Activated T-cell treated with anti-CD3 and anti-CD28 coated beads for 1 hour (primary cell): ENCODE data around the gene SUPT3H.

Experiments
- DNase-seq: peaks from one replicate; pipeline ENCODE4 v3.0.0-alpha.2; 2020; ENCODE audit warnings: low read depth

SUPT3H gene

DNA sequence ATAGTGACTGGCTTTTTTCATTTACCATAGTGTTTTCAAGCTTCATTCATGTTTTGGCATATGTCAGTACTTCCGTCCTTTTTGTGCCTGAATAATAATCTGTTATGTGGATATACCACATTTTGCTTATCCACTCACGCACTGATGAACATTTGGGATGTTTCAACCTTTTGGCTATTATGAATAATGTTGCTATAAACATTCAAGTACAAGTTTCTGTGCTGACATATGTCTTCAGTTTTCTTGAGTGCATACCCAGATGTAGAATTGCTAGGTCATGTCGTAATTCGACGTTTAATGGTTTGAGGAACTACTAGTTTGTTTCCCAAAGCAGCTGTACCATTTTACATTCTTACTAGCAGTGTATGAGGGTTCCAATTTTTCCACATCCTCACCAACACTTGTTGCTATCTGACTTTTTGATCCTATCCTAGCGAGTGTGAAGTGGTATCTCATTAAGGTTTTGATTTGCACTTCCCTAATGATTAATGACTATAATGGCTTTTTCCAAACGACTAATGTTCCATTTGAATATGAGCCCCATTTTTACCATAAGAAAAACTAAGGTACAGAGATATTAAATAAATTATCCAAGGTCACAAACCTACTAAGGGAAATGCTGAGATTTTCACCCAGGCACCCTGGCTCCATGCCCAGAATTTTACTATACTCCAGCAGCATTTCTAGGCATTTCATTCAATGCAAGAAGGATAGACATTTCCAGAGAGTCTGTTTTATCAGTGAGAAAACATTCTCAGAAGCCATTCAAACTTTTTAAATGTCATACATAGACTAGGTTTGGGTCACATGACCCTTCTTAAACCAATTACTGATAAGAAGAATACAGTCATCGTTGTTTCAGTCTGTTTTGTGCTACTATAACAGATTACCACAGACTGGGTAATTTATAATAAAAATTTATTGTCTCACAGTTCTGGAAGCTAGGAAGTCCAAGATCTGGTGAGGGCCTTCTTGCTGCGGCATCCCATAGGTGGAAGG is 120.7 kb downstream of the SUPT3H start:
- DNase-seq, result no peak

DNA sequence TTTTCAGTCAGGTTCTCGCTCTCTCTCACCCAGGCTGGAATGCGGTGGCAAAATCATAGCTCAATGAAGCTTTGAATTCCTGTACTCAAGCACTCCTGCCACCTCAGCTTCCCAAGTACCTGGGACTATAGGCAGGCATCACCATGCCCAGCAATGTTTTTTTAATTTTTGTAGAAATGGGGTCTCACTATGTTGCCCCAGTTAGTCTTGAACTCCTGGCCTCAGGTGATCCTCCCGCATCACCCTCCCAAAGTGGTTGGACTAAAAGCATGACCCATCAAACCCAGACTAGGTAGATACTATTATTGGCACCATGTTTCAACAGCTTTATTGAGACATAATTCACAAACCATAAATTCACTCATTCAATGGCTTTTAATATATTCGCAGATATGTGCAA is 122.3 kb downstream of the SUPT3H start:
- DNase-seq, result no peak

DNA sequence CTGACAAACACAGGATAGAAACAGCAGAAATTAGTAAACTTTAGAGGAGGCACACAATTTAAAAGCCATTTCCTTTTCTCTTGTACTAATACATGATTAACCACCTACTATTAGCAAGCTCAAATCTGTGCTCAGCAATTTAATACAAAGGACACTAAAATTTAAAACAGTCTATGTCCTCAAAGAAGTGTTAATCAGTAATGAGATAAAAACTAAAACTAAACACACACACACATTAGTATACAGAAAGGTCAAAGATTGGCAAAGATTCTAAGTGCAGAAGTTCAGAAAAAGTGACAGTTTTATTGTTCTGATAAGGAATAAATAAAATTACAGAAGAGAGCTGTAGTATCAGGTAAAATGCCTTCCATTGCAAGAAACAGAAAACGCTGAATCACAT is 123.5 kb downstream of the SUPT3H start:
- DNase-seq, result no peak

DNA sequence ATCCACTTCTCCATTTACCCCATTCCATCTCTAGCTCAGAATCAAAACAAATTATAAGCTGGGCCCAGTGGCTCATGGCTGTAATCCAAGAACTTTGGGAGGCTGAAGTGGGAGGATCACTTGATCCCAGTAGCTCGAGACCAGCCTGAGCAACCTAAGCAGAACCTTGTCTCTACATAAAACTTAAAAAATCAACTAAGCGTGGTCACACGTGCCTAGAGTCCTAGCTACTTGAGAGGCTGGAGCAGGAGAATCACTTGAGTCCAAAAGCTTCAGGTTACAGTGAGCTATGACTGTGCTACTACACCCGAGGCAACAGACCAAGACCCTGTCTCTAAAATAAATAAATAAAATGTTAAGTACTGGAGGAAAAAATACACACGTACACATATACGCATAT is 124.3 kb downstream of the SUPT3H start:
- no peak for DNase-seq

DNA sequence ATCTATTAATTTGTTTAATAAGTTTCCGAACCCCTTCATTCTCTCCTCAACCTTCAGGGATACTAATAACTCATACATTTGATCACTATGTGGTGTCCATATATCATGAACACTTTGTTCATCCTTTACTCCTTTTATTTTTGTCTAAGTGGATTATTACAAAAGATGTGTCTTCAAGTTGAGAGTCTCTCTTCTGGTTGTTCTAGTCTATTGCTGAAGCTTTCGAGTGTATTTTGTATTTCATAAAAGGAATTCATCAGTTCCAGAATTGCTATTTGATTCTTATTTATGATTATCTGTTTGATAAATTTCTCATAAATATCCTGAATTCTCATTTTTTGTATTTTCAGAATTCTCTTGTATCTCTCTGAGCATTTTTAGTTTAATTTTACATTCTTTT is 146.1 kb downstream of the SUPT3H start:
- no peak for DNase-seq

DNA sequence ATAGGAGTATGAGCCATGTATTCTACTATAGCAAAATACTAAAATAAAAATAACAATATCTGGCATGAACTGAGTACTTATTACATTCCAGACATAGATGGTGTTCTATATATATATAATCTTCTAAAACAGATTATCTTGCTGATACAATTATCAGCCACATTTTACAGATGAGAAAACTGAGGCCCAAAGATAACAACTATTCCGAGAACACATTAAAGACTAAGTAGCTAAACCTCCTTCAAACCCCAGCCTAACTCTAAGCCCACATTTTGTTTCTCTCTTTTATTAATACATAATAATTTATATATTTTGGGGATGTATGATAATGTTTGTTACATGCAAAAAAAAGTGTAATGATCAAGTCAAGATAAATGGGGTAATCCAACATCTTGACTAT is 148.3 kb downstream of the SUPT3H start:
- DNase-seq, result no peak

DNA sequence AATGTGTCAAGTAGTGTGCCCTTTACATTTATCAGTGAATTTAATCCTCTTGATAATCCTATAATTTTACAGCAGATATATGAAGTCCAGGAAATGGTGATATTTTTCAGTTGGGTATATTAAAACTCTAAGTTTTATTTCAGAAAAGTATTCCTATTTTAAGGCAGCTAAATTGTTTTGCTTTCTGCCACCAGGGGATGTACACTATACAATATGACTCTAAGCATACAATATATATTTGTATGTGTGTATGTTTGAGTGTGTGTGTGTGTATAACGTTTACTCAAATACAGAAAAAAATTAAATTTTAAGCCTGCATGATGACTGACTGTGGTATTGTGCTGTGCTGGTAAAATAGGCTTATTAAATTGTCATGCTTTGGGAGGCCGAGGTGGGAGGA is 151.7 kb downstream of the SUPT3H start:
- no peak for DNase-seq

DNA sequence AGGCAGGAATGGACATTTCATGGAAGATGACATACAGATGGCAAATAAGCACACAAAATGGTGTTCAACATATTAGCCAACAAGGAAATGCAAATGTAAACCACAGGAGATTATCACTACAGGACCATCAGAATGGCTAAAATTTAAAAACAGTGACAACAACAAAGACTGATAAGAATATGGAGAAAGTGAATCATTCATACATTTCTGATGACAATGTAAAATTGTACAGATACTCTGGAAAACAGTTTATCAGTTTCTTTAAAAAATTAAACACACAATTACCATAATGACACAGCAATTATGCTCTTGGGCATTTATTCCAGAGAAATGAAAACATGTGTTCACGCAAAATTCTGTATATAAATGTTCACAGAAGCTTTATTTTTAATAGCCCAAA is 155.4 kb downstream of the SUPT3H start:
- no peak for DNase-seq

DNA sequence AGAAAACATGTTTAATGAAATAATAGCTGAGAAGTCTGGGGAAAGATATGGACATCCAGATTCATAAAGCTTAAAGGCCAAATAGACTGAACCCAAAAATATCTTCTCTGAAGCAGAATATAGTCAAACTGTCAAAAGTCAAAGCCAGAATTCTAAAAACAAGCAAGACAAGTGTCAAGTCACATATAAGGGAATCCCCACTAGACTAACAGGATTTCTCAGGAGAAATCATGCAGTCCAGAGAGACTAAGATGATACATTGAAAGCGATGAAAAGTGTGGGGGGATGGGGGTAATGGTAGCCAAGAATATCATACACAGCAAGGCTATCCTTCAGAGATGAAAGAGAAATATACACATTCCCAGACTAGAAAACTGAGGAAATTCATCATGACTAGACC is 162.0 kb downstream of the SUPT3H start:
- no peak for DNase-seq

DNA sequence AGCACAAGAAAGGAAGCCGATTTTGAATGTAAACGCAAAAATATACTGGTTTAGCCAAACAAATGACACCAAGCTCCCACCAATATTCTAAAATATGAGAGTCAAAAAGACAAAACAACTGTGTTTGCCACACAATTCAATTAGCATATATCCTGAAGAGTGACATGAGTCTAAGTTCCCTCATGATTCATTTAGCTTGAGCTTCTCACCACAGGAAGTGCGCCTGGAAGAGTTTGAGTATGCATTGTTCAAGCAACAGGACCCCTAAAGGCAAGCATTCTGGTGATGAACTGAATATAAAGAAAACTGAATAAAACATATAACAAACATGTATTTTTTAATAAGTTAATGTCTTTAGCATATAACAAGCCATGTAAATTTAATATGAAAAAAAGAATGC is 164.8 kb downstream of the SUPT3H start:
- DNase-seq, result no peak

DNA sequence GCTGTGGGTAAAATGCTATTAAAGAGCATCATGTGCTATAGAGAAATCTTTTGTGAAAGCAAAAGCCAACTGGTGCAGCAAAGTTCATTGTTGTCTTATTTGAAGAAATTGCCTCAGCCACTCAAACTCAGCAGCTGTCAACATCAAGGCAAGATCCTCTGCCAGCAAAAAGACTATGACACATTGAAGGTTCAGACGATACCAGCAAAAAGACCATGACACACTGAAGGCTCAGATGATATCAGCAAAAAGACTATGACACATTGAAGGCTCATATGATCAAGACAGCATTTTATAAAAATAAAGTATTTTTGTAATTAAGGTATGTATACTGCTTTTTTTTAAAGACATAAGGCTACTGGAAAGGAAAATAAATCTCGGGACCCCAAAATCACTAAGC is 168.0 kb downstream of the SUPT3H start:
- no peak for DNase-seq

DNA sequence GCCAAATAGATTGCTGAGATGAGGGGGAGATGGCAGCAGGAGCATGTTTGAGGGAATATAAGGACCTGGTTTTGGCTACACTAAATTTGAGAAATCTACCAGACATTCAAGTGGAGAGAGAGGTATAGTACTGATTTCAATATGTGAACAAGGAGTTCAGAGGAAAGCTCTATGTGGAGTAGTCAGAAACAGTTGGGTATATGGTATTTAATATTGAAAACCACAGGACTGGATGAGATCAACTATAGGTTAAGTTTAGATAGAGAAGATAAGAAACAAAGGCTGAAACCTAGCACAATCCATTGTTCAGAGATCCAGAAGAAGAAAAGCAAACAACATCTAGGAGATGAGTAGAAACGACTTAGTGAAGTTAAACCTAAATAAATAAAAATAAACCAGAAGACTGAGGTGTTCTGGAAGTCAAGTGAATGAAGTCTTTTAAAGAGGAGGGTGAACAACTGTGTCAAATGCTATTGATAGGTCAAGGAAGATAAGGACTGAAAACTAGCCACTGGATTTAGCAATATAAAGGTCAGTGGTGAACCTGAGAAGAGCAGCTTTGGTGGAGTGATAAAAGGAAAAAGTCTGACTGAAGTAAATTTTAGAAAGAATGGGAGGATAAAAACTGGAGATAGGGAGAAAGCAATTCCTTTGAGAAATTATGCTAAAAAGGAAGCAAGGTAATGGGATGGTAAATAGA is 170.8 kb downstream of the SUPT3H start:
- no peak for DNase-seq

DNA sequence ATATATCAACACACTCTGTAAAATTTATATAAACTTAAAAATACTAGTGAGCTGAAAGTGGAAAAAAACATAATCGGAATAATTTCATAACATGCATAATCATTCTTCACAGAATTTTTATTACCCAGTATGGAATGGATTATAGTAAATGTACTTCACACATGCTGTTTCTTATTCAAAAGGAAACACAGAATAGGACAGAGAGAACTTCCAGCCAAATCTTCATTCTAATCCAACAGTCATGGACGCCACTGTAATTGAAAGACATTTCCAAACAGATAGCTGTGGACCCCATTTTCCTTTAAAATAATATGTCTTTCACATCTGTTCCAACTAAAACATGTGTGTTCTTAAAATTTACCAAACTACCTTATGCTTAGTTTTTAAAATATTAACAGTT is 176.2 kb downstream of the SUPT3H start:
- no peak for DNase-seq

DNA sequence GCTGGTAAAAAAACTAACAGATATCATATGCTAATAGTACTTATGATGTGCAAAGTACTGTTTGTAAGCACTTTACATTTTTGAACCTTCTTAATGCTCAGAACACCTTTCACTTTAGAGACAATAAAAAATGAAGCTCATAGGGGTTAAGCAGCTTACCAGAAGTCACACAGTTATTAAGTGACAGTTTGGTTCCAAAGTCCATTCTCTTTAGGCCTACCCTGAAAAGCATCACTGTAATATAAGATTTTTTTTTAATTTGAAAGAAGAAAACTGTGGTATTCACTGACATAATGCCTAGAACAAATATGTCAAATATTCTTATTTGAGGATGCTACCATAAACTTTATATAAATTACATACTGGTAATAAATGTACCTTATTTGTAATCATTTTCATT is 177.2 kb downstream of the SUPT3H start:
- no peak for DNase-seq

DNA sequence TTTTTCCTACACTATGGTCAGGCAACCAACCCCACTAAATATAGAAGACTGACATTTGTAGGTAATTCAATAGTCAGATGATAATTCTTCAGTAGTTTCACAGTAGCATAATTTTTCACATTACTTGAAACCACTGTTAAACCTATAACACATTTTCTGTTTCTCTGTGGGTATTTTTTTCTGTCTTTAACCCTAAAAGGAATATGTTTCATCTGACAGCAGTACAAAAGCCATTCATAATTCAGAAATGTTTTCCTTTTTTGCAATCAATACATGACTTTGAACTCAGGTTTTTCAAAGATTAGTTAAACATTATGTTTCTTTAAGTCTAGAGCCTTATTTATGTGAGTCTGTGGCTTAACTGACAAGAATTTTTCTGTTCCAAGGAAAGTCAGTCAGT is 178.2 kb downstream of the SUPT3H start:
- DNase-seq, result no peak

DNA sequence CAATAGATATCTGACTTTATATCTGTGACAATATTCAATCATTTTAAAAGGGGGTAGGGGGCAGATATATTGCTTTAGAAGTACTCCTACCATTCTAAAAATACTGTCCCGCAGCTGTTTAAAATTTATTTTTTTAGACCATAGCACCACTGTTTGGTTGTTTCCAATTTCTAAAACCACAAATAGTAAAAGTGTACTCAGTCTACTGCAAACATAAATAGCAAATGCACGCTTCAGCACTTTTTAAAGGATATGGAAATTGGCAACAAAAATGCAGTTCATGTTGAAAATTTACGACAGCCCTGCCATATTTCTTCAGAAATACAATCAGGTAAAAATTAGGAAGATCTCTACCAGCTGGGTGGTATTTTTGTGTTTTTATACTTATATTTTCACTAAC is 181.6 kb downstream of the SUPT3H start:
- DNase-seq, result no peak

DNA sequence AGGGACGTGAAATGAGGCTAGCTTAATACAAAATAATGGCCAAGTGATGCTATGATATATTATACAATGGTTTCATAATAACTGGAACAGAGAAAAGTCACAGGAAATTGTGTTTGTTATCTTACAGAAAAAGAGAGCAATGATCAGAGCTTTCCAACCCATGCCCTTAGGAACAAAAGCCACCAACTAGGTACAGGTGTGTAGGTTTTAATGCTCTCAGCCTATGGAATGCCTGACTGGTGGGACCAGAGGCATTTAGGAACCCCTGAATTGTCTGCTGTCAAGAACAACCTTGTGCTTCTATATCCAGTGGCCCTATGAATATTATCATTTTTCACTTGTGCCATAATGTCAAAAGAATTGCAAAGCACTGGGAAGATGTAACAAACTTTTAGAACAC is 182.6 kb downstream of the SUPT3H start:
- no peak for DNase-seq

DNA sequence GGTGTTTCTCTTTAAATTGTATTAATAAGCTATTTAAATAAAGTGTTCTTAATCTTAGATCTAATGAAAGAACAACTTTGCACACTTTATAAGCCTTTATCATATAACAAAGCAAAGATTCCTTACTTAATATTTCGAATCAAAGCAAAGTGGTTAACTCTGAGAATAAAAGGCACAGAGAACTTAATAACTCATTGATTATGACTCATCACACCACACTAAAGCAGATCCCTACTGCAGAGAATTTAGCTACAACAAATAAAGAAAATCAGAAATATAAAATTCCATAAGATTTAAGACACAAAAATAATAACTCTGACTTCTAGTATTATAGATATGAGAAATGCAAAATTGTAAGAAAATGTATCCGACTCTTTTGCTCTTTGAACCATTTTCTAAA is 185.2 kb downstream of the SUPT3H start:
- DNase-seq, result no peak

DNA sequence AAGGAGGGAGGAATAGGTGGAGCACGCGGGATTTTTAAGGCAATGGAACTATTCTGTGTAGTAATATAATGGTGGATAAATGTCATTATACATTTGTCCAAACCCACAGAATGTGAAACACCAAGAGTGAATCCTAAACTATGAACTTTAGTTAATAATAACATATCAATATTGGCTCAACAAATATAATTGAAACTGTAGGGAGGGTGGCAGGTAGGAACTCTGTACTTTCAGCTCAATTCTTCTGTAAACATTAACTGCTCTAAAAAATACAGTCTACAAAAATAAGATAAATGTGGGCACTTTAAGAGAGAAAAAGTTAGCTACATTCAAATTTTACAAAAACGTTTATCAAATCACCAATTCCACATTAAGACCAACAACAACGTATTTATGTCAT is 186.3 kb downstream of the SUPT3H start:
- no peak for DNase-seq

DNA sequence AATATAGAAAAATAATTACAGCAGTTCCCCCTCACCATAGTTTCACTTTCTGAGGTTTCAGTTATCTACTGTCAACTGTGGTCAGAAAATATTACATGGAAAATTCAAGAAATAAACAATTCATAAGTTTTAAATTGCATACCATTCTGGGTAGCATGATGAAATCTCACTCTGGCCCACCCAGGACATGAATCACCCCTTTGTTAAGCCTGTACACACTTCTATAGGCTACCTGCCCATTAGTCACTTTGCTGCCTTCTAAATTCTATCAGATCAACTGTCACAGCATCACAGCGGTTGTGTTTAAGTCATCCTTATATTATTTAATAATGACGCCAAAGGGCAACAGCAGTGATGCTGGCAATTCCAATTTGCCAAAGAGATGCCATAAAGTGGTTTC is 189.9 kb downstream of the SUPT3H start:
- DNase-seq, result no peak

DNA sequence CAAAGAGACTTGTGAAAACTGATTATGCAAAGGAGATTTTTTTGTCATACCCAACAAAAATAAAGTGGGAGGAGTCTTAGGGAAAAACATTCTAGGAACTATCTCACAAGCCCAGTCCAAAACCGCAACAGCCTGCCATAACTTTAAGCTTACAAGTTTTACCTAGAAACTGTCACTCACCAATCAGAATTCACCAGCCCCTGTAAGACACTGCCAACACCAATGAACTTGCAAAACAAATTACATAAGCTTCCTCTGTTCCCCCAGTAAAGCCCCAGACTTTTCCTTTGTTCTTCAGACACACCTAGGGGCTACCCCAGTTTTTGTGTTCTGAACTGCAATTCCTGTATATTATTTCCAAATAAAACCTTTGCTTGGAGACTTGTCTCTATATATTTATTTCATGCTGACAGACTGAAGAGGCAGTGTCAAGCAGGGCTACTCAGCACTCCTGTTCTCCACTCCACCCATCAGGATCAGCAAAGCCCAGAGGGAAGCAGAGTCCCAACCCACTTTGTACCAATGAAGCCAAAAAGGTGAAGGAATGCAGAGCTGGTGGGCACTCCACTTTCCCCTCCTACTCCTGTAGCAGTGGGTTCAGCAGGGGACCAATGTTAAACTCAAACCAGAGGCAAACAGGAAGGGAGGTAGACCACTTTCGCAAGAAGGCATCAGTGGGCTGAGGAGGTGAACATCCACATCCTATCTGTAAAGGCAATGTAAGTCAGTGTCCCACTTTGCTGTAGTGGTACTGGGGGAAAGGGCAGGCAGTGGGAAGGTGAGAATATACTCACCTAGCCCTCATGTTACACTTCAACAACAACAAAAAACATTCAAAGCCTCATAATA is 192.1 kb downstream of the SUPT3H start:
- DNase-seq, result no peak

DNA sequence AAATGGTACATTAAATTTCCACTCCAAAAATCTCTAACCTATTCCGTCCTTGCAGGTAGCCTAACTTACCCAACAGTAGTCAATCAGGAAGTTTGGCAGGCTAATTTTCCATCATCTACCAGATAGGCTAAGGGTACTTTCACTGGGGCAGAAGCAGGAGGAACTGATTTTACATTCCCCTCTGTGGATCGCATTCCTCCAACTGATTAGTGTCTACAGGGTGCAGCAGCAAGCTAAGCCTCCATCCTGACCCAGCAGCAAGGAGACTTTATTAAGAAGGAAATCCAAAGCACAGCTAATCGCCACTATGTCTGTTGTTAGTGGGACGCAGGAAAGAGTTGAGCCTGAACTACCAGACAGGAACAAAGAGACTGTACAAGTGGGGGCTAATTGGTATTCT is 192.8 kb downstream of the SUPT3H start:
- DNase-seq, result no peak

DNA sequence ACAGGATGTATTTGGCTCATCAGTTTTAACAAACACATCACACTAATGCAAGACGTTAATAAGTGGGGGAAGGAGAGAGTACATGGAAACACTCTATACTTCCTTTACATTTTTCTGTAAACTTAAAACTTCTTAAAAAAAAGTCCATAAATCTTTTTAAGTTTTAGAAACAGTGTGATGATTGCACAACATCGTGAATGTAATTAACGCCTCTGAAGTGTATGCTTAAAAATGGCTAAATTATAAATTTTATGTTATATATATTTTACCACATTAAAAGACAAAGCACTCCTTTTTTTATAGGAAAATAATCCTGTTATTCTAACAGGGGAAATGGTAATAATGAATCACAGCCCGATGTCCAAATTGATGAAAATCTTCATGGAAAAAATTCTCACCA is 193.7 kb downstream of the SUPT3H start:
- no peak for DNase-seq
